ENCODE data around the gene GRK4. TPM values are rescaled to one million over a fixed set of nuclear protein-coding genes. Genes with fewer than 3 reads are reported as not detected.

GRK4 gene
- total RNA-seq, 1 experiment from 2014 or later: 4.2 TPM

DNA sequence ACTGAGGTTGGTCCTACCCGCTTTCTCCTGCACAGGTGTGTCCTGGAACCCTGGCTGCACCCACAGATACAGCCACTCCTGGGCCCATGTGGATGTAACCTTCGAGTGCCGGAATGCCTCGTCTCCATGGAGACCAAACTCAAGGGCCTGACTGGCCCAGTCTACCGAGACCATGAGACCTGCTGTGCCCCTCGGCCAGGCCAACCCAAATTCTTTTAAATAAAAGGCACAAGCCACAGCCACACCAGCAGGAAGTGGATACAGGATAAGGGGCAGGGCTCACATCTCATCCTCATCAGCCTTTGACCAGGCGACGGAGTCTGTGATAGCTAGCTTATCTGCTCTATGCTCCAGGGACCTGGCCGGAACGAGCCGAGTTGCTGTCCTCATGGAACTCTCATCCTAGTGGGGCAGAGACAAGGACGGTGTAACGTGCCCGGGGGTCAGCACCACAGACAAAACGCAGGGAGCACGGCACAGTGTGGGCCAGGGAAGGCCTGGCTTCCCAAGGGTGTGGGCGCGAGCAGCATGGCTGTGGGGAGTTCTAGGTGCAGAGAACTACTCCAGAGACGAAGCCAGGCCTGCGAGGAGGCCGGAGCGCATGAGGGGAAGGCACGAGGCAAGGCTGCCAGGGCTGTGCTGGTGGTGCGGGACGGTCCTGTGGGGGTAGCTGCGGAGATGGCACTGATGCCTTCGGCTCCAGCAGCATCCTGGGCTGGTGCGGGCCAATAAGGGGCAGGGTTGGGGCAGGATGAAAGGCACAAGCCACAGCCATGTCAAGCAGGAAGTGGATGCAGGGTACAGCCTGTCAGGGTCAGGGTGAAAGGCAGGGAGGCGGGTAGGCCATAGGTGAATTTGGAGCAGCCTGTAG, 22.9 kb upstream of the GRK4 start (continued):
- TF ChIP-seq CBX3 (IDR thresholded peaks at IDR 0.05; ENCODE audit: low read depth) (no peak), ZNF274 (IDR thresholded peaks at IDR 0.05; ENCODE audit: low read depth, low read length) (no peak), EZH2 (IDR thresholded peaks at IDR 0.05) (no peak), CEBPB (IDR thresholded peaks at IDR 0.05; ENCODE audit: low read depth) (no peak), POLR2A (IDR thresholded peaks at IDR 0.05; ENCODE audit: borderline replicate concordance, extremely low read depth, insufficient read depth, insufficient read length) (no peak), EZH2phosphoT487 (IDR thresholded peaks at IDR 0.05; ENCODE audit: borderline replicate concordance) (no peak), TCF7L2 (IDR thresholded peaks at IDR 0.05; ENCODE audit: borderline replicate concordance, extremely low read depth, insufficient read depth, insufficient read length) (no peak), RAD21 (IDR thresholded peaks at IDR 0.05; ENCODE audit: low read depth) (no peak), JUND (IDR thresholded peaks at IDR 0.05) (no peak)
- TF ChIP-seq, protein P1, sequence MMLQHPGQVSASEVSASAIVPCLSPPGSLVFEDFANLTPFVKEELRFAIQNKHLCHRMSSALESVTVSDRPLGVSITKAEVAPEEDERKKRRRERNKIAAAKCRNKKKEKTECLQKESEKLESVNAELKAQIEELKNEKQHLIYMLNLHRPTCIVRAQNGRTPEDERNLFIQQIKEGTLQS (IDR thresholded peaks at IDR 0.05): no peak

- ATAC-seq: no peak
- no peak for TF ChIP-seq ELF1 (IDR thresholded peaks at IDR 0.05; ENCODE audit: borderline replicate concordance, low read depth)
- no peak for TF ChIP-seq ZFX (IDR thresholded peaks at IDR 0.05)
- TF ChIP-seq RAD21 (IDR thresholded peaks at IDR 0.05; ENCODE audit: low read depth): no peak
- no peak for TF ChIP-seq YY1 (IDR thresholded peaks at IDR 0.05; ENCODE audit: extremely low read depth, insufficient replicate concordance, low read depth, low read length)
- no peak for TF ChIP-seq SRF (IDR thresholded peaks at IDR 0.05; ENCODE audit: low read depth)
- TF ChIP-seq CBX3 (IDR thresholded peaks at IDR 0.05; ENCODE audit: low read depth): no peak
- no peak for TF ChIP-seq FOSL1 (IDR thresholded peaks at IDR 0.05; ENCODE audit: low read depth)
- no peak for TF ChIP-seq CEBPB (IDR thresholded peaks at IDR 0.05; ENCODE audit: low read depth)
- Histone ChIP-seq H3K9ac (ENCODE audit: low read length) (no peak overlapping the region), H3K9me3 (ENCODE audit: control insufficient read depth in 1 of 2, insufficient read depth in 1 of 2, low read depth in 1 of 2, low read length in 2 of 2) (no peaks in the 10 kb centered on the region), H2AFZ (ENCODE audit: low read depth, low read length, poor library complexity, severe bottlenecking) (no peak overlapping the region), H4K20me1 (ENCODE audit: insufficient read depth) (peaks cover 5% of the 10 kb centered on the region; the same call in 1 of the 2 replicates), H3K4me1 (ENCODE audit: control insufficient read depth in 1 of 2, insufficient read depth in 2 of 2, low read length in 2 of 2) (peaks cover 16 to 22% of the 10 kb centered on the region in 2 experiments), H3K4me3 (replicated peaks in 1 of 2; ENCODE audit: low read depth in 1 of 2, low read length in 2 of 2) (no peak overlapping the region), H3K9me2 (ENCODE audit: insufficient read depth) (no peaks in the 10 kb centered on the region), H3K4me2 (ENCODE audit: low read length) (no peak overlapping the region), H3K36me3 (ENCODE audit: control insufficient read depth in 1 of 2, insufficient read depth in 2 of 2, low read length in 2 of 2) (peaks cover 51 to 81% of the 10 kb centered on the region in 2 experiments), H3K79me2 (ENCODE audit: insufficient read depth, low read length) (peaks cover 24% of the 10 kb centered on the region), H3K27ac (ENCODE audit: low read depth, low read length) (no peak overlapping the region; the same call in 1 of the 2 replicates), H3K27me3 (ENCODE audit: insufficient read depth, low read length) (no peaks in the 10 kb centered on the region)
- no TSS peak for BruUV-seq (replicated peaks)
- no peak for DNase-seq (ENCODE audit: low read depth, low spot score)
- ChIA-PET RAD21 (ENCODE audit: low non-redundant PET in 1 of 2, low total read pairs in 2 of 2, uncharacterized antibody in 2 of 2, unreplicated experiment in 2 of 2) (no interaction called here), CTCF (interaction anchor here (1.0 kb wide), 1 partner anchor 177 kb away, joined by 3 read pairs; no protein-coding TSS in a partner anchor), POLR2A (no interaction called here)
- intact Hi-C loops (cut with micrococcal nuclease): no loop called here
These were observed 22.0 kb upstream of the GRK4 start for GRCh38 chr4:2941138-2942036.
